ENCODE results near the gene FERMT3.

Gene FERMT3

GRCh38 chr11:64267207-64267945, 60.9 kb downstream of the FERMT3 start:
- DNase-seq: no peak

GRCh38 chr11:64268025-64268892, 61.7 kb downstream of the FERMT3 start:
- DNase-seq: no peak

DNA sequence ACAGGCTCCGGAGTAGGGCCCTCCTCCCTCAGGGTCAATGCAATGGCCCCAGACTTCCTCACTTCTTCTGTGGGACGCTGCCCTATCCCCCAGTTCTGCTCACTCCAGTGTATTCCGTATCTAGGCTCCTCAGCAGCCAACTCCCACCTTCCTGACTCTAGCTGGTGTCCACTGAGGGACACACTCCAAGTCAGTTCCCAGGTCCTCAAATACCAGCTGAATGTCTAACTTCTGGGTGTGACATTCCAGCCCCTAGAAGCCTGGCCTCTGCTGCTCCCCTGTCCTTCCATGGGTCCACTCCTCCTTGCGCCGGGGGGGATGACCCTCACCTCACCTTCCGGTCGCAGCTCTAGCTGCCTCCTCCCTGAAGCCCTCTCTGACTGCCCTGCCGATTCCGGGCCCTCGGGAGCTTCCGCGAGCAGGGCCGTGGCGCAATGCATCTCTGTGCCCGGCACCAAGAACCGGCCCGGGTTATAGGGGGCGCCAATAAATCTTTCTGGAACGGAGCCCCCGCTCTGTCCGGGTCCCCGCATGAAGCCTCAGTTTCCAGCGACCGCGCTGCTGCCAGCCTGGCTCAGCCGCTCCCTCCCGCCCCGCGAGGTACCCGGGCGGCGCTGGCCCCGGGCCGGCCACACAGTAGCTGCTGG, 62.5 kb downstream of the FERMT3 start:
- DNase-seq: peak; percentile 74

DNA sequence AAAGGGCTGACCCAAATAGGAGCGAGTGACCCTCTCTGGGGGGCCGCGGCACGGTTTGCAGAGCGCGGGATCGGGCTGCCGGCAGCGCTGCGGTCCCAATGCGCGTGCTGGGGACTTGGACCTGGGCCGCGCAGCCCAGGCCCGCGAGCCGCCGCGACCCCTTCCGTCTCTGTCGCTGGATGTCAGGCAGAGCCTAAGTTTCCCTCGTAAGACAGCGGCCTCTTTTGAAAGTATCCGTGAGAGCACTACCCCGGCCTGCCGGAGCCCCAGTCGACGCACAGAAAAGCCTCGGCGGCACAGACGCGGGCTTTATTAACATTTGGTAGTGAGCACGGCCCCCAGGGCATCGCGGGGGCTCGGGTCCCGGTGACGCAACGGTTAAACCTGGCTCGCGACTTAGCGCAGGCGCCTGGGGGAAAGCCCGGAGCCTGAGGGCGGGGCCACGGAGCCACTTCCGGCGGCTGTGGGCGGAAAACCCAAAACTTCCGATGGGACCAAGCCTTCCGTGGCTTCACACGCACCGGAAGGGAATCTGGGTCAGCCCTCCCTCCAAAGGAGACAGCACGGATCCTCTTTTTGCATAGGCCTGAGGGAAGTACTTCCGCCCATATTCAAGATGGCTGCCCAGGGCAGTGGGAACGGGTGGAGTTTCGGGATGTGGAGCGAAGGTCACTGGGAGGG, 63.2 kb downstream of the FERMT3 start:
- peak; percentile 98 for DNase-seq
